NOMO-1 (cell line): ENCODE results near the gene EQTN.
"Not testable (repeated sequence)": the region's sequence is repeated elsewhere in the genome, so short reads cannot be mapped to it uniquely, and the experiment has no call there.

Source experiments
- DNase-seq, 2 experiments: peaks; one replicate each; lab custom pipeline; 2025; ENCODE audit not compliant: unreplicated experiment in 2 of 2; lab: John Stamatoyannopoulos, UW

Gene EQTN

GRCh38 chr9:27293996-27294395 is 3.0 kb downstream of the EQTN start:
- DNase-seq, result no peak

GRCh38 chr9:27292659-27293405 is 4.1 kb downstream of the EQTN start:
- no peak for DNase-seq

- DNase-seq, result no peak
Measured at GRCh38 chr9:27291292-27291691, 5.7 kb downstream of the EQTN start.

GRCh38 chr9:27282269-27282668 is 14.7 kb downstream of the EQTN start:
- no peak for DNase-seq

- DNase-seq, result no peak
Measured at GRCh38 chr9:27280860-27281259, 16.1 kb downstream of the EQTN start.

- no peak for DNase-seq
Measured at GRCh38 chr9:27280249-27280648, 16.7 kb downstream of the EQTN start.

- DNase-seq, result no peak
Measured at GRCh38 chr9:27279611-27280010, 17.3 kb downstream of the EQTN start.

GRCh38 chr9:27278374-27278773 is 18.6 kb downstream of the EQTN start:
- no peak for DNase-seq

- DNase-seq, result no peak
Measured at GRCh38 chr9:27276193-27277030, 20.5 kb downstream of the EQTN start.

GRCh38 chr9:27273186-27273585 is 23.8 kb downstream of the EQTN start:
- no peak for DNase-seq

- no peak for DNase-seq
Measured at GRCh38 chr9:27272103-27272502, 24.8 kb downstream of the EQTN start.

GRCh38 chr9:27261517-27262211 is 35.3 kb downstream of the EQTN start:
- DNase-seq, result no peak

- no peak for DNase-seq
Measured at GRCh38 chr9:27260789-27261516, 36.0 kb downstream of the EQTN start.

- no peak for DNase-seq
Measured at GRCh38 chr9:27258662-27259061, 38.3 kb downstream of the EQTN start.

GRCh38 chr9:27248702-27249101 is 48.2 kb downstream of the EQTN start:
- DNase-seq, result no peak

- no peak for DNase-seq
Measured at GRCh38 chr9:27247756-27248155, 49.2 kb downstream of the EQTN start.

- not testable (repeated sequence) for DNase-seq
Measured at GRCh38 chr9:27239648-27240047, 57.3 kb downstream of the EQTN start.
